WTC11 (cell line): ENCODE results near the gene SERF2. TPM values are rescaled to one million over a fixed set of nuclear protein-coding genes. Genes with fewer than 3 reads are reported as not detected.

Source experiments
- ATAC-seq: fragments of 200-7000 bp; cut with Tn5 transposase; 2 replicates; pipeline ENCODE4 v1.10.0; 2021; ENCODE audit warnings: mild to moderate bottlenecking, moderate library complexity
- CTCF ChIA-PET: fragments of 300-600 bp; sonication (Branson Sonifier 250); formaldehyde crosslinking; loops from one replicate; lab custom pipeline; 2021; ENCODE audit warnings: antibody characterized with exemption; lab: Charles Lee
- POLR2A ChIA-PET: fragments of 350-600 bp; sonication (Branson Sonifier 250); formaldehyde crosslinking; loops from one replicate; lab custom pipeline; 2021; ENCODE audit warnings: antibody characterized with exemption; lab: Charles Lee
- DNase-seq: peaks from one replicate; pipeline ENCODE4 v3.0.0; 2021; ENCODE audit warnings: low spot score
- H3K27ac Mint-ChIP-seq: 2 replicates; pipeline ENCODE4 v1.8.0; 2021; ENCODE audit warnings: mixed read lengths
- H3K27me3 Mint-ChIP-seq: 2 replicates; pipeline ENCODE4 v1.8.0; 2021; ENCODE audit warnings: low read depth, mild to moderate bottlenecking, moderate library complexity, mixed read lengths
- H3K36me3 Mint-ChIP-seq: 2 replicates; pipeline ENCODE4 v1.8.0; 2021; ENCODE audit warnings: mixed read lengths
- H3K4me1 Mint-ChIP-seq: 2 replicates; pipeline ENCODE4 v1.8.0; 2022; ENCODE audit warnings: mixed read lengths
- H3K4me3 Mint-ChIP-seq: 2 replicates; pipeline ENCODE4 v1.8.0; 2021; ENCODE audit warnings: mild to moderate bottlenecking, moderate library complexity, mixed read lengths
- H3K9me3 Mint-ChIP-seq: 2 replicates; pipeline ENCODE4 v1.8.0; 2021; ENCODE audit warnings: mixed read lengths
- ARID4B ChIP-seq: sonication (generic); formaldehyde crosslinking; IDR thresholded peaks from 2 replicates; pipeline ENCODE4 v1.8.0; 2023; ENCODE audit warnings: missing genetic modification reagents, mild to moderate bottlenecking, borderline replicate concordance
- CDX4 ChIP-seq: fragments of 250-450 bp; sonication (Bioruptor Pico); IDR thresholded peaks from 2 replicates; pipeline ENCODE4 v1.9.0; 2021; ENCODE audit warnings: moderate library complexity, mild to moderate bottlenecking, inconsistent platforms, borderline replicate concordance
- MAX ChIP-seq: sonication (generic); formaldehyde crosslinking; IDR thresholded peaks from 2 replicates; pipeline ENCODE4 v1.8.0; 2022; ENCODE audit warnings: mild to moderate bottlenecking, missing genetic modification reagents
- MLX ChIP-seq: sonication (generic); formaldehyde crosslinking; IDR thresholded peaks from 2 replicates; pipeline ENCODE4 v1.8.1; 2023; ENCODE audit warnings: mild to moderate bottlenecking, missing genetic modification reagents, moderate library complexity
- PRDM15 ChIP-seq: sonication (generic); formaldehyde crosslinking; IDR thresholded peaks from 2 replicates; pipeline ENCODE4 v1.8.0; 2022; ENCODE audit warnings: missing genetic modification reagents
- SMAD3 ChIP-seq: sonication (generic); formaldehyde crosslinking; IDR thresholded peaks from 2 replicates; pipeline ENCODE4 v1.8.0; 2022; ENCODE audit warnings: missing genetic modification reagents, mild to moderate bottlenecking, borderline replicate concordance
- ZNF263 ChIP-seq: sonication (generic); formaldehyde crosslinking; IDR thresholded peaks from 2 replicates; pipeline ENCODE4 v1.8.1; 2022; ENCODE audit warnings: low read depth, mild to moderate bottlenecking, moderate library complexity, missing genetic modification reagents
- ZNF281 ChIP-seq: sonication (generic); formaldehyde crosslinking; IDR thresholded peaks from 2 replicates; pipeline ENCODE4 v1.8.0; 2023; ENCODE audit warnings: mild to moderate bottlenecking, missing genetic modification reagents
- ZNF396 ChIP-seq: fragments of 250-450 bp; sonication (Bioruptor Pico); IDR thresholded peaks from 2 replicates; pipeline ENCODE4 v1.8.0; 2021; ENCODE audit warnings: mild to moderate bottlenecking, moderate library complexity, borderline replicate concordance
- ZNF423 ChIP-seq: fragments of 250-450 bp; sonication (Bioruptor Pico); IDR thresholded peaks from 2 replicates; pipeline ENCODE4 v2.1.2; 2022; ENCODE audit warnings: mild to moderate bottlenecking, moderate library complexity
- ZNF512 ChIP-seq: sonication (generic); formaldehyde crosslinking; IDR thresholded peaks from 2 replicates; pipeline ENCODE4 v1.8.1; 2022; ENCODE audit warnings: missing genetic modification reagents, borderline replicate concordance
- total RNA-seq: library from RNA; stranded (reverse); gene quantifications from 3 replicates; pipeline ENCODE4 v1.2.3, GENCODE V29; 2021

SERF2 gene
- total RNA-seq, 1 experiment from 2014 or later: 694 TPM

GRCh38 chr15:43821505-43821904 is 29.4 kb downstream of the SERF2 start:
- DNase-seq (no peak), ATAC-seq (no peak)
- Mint-ChIP-seq H3K36me3 (peaks cover 37% of the 10 kb centered on the region), H3K4me3 (no peak overlapping the region), H3K27ac (no peak overlapping the region), H3K27me3 (peaks cover 22% of the 10 kb centered on the region), H3K4me1 (peaks cover 7% of the 10 kb centered on the region), H3K9me3 (peaks cover 6% of the 10 kb centered on the region)
- POLR2A ChIA-PET: interaction anchor here (0.7 kb wide), 1 partner anchor 1746 kb away, joined by 4 read pairs; no protein-coding TSS in a partner anchor
- TF ChIP-seq PRDM15 (CRISPR knock-in tag) (no peak), ARID4B (CRISPR knock-in tag) (no peak), MAX (CRISPR knock-in tag) (no peak), CDX4 (CRISPR knock-in tag) (no peak), ZNF512 (no peak), MLX (no peak), ZNF396 (CRISPR knock-in tag) (no peak), SMAD3 (no peak)
- CTCF ChIA-PET: no interaction called here

GRCh38 chr15:43824302-43825246 is 32.5 kb downstream of the SERF2 start, which contains the start of gene MFAP1:
TSS of gene MFAP1 (minus strand) at chr15:43824690. CDS start at chr15:43824569, 121 bp downstream.
- peak; percentile 85 for ATAC-seq
- ChIA-PET POLR2A (interaction anchor here (0.9 to 1.0 kb wide), 4 partner anchors 24 to 314 kb away, joined by 3 to 4 read pairs (median 3); partner anchors contain the start of genes HYPK and SERINC4), CTCF (interaction anchor here (0.9 to 1.4 kb wide), 6 partner anchors 24 to 454 kb away, joined by 3 to 7 read pairs (median 4); partner anchors contain the start of genes ELL3, HYPK, SERINC4 and TUBGCP4)
- Mint-ChIP-seq H3K36me3 (peaks cover 28% of the 10 kb centered on the region), H3K27ac (peak within 1 kb of the TSS; percentile 99), H3K4me1 (peaks cover 12% of the 10 kb centered on the region), H3K9me3 (peaks cover 6% of the 10 kb centered on the region), H3K27me3 (peaks cover 24% of the 10 kb centered on the region), H3K4me3 (peak within 1 kb of the TSS; percentile 95)
- DNase-seq: peak; percentile 81
- TF ChIP-seq CDX4 (CRISPR knock-in tag) (no peak), ZNF423 (CRISPR knock-in tag) (no peak), ZNF281 (peak; percentile 73; the same call in 1 of the 2 replicates), ZNF263 (CRISPR knock-in tag) (no peak)
